ENCODE results near the gene CABLES1.
"Not testable (repeated sequence)": the region's sequence is repeated elsewhere in the genome, so short reads cannot be mapped to it uniquely, and the experiment has no call there.

The CABLES1 gene

GRCh38 chr18:23154823-23155500 is 19.7 kb downstream of the CABLES1 start:
- Histone ChIP-seq H3K9me3 (ENCODE audit: low read length) (no peaks in the 10 kb centered on the region), H3K36me3 (ENCODE audit: insufficient read depth, low read length) (no peaks in the 10 kb centered on the region), H3K4me1 (ENCODE audit: insufficient read depth, low read length) (peaks cover 4% of the 10 kb centered on the region), H3K27me3 (ENCODE audit: insufficient read depth, low read length) (no peaks in the 10 kb centered on the region), H3K4me3 (ENCODE audit: low read length) (no peak overlapping the region), H2AFZ (ENCODE audit: low read depth, low read length) (no peak overlapping the region)

GRCh38 chr18:23155537-23155936 is 20.3 kb downstream of the CABLES1 start:
- H2AFZ ChIP-seq (ENCODE audit: low read depth, low read length): no peak overlapping the region
- H3K27me3 ChIP-seq (ENCODE audit: insufficient read depth, low read length): no peaks in the 10 kb centered on the region
- H3K9me3 ChIP-seq (ENCODE audit: low read length): no peaks in the 10 kb centered on the region
- H3K4me3 ChIP-seq (ENCODE audit: low read length): no peak overlapping the region
- peaks cover 4% of the 10 kb centered on the region for H3K4me1 ChIP-seq (ENCODE audit: insufficient read depth, low read length)
- no peaks in the 10 kb centered on the region for H3K36me3 ChIP-seq (ENCODE audit: insufficient read depth, low read length)

- H3K27me3 ChIP-seq (ENCODE audit: insufficient read depth, low read length): no peaks in the 10 kb centered on the region
- no peaks in the 10 kb centered on the region for H3K9me3 ChIP-seq (ENCODE audit: low read length)
- H3K4me3 ChIP-seq (ENCODE audit: low read length): no peak overlapping the region
- no peak overlapping the region for H2AFZ ChIP-seq (ENCODE audit: low read depth, low read length)
- H3K4me1 ChIP-seq (ENCODE audit: insufficient read depth, low read length): peaks cover 4% of the 10 kb centered on the region
- no peaks in the 10 kb centered on the region for H3K36me3 ChIP-seq (ENCODE audit: insufficient read depth, low read length)
Observed at GRCh38 chr18:23156134-23156533, 20.8 kb downstream of the CABLES1 start.

- Histone ChIP-seq H3K9me3 (ENCODE audit: low read length) (no peaks in the 10 kb centered on the region), H3K4me3 (ENCODE audit: low read length) (no peak overlapping the region), H2AFZ (ENCODE audit: low read depth, low read length) (no peak overlapping the region), H3K27me3 (ENCODE audit: insufficient read depth, low read length) (no peaks in the 10 kb centered on the region), H3K36me3 (ENCODE audit: insufficient read depth, low read length) (no peaks in the 10 kb centered on the region), H3K4me1 (ENCODE audit: insufficient read depth, low read length) (peaks cover 4% of the 10 kb centered on the region)
Observed at GRCh38 chr18:23158058-23158457, 22.8 kb downstream of the CABLES1 start.

- H2AFZ ChIP-seq (ENCODE audit: low read depth, low read length); H3K4me1 ChIP-seq (ENCODE audit: insufficient read depth, low read length); H3K27me3 ChIP-seq (ENCODE audit: insufficient read depth, low read length); H3K4me3 ChIP-seq (ENCODE audit: low read length); H3K36me3 ChIP-seq (ENCODE audit: insufficient read depth, low read length); H3K9me3 ChIP-seq (ENCODE audit: low read length): not testable (repeated sequence)
Observed at GRCh38 chr18:23158884-23159283, 23.6 kb downstream of the CABLES1 start.

- Histone ChIP-seq H3K9me3 (ENCODE audit: low read length) (no peaks in the 10 kb centered on the region), H3K4me1 (ENCODE audit: insufficient read depth, low read length) (peaks cover 4% of the 10 kb centered on the region), H3K27me3 (ENCODE audit: insufficient read depth, low read length) (no peaks in the 10 kb centered on the region), H3K4me3 (ENCODE audit: low read length) (no peak overlapping the region), H2AFZ (ENCODE audit: low read depth, low read length) (no peak overlapping the region), H3K36me3 (ENCODE audit: insufficient read depth, low read length) (no peaks in the 10 kb centered on the region)
Observed at GRCh38 chr18:23159344-23159743, 24.1 kb downstream of the CABLES1 start.

GRCh38 chr18:23162473-23162872 is 27.2 kb downstream of the CABLES1 start:
- no peaks in the 10 kb centered on the region for H3K4me1 ChIP-seq (ENCODE audit: insufficient read depth, low read length)
- H3K27me3 ChIP-seq (ENCODE audit: insufficient read depth, low read length): no peaks in the 10 kb centered on the region
- no peak overlapping the region for H3K4me3 ChIP-seq (ENCODE audit: low read length)
- no peaks in the 10 kb centered on the region for H3K36me3 ChIP-seq (ENCODE audit: insufficient read depth, low read length)
- H3K9me3 ChIP-seq (ENCODE audit: low read length): no peaks in the 10 kb centered on the region
- H2AFZ ChIP-seq (ENCODE audit: low read depth, low read length): no peak overlapping the region

GRCh38 chr18:23163786-23164533 is 28.7 kb downstream of the CABLES1 start:
- Histone ChIP-seq H3K4me1 (ENCODE audit: insufficient read depth, low read length) (no peaks in the 10 kb centered on the region), H2AFZ (ENCODE audit: low read depth, low read length) (no peak overlapping the region), H3K36me3 (ENCODE audit: insufficient read depth, low read length) (no peaks in the 10 kb centered on the region), H3K27me3 (ENCODE audit: insufficient read depth, low read length) (no peaks in the 10 kb centered on the region), H3K4me3 (ENCODE audit: low read length) (no peak overlapping the region), H3K9me3 (ENCODE audit: low read length) (no peaks in the 10 kb centered on the region)

GRCh38 chr18:23165271-23166068 is 30.2 kb downstream of the CABLES1 start:
- Histone ChIP-seq H3K27me3 (ENCODE audit: insufficient read depth, low read length) (no peaks in the 10 kb centered on the region), H3K4me1 (ENCODE audit: insufficient read depth, low read length) (peaks cover 5% of the 10 kb centered on the region), H3K4me3 (ENCODE audit: low read length) (no peak overlapping the region), H3K9me3 (ENCODE audit: low read length) (no peaks in the 10 kb centered on the region), H2AFZ (ENCODE audit: low read depth, low read length) (no peak overlapping the region), H3K36me3 (ENCODE audit: insufficient read depth, low read length) (no peaks in the 10 kb centered on the region)

GRCh38 chr18:23166891-23167541 is 31.7 kb downstream of the CABLES1 start:
- Histone ChIP-seq H3K27me3 (ENCODE audit: insufficient read depth, low read length) (no peaks in the 10 kb centered on the region), H3K9me3 (ENCODE audit: low read length) (peaks cover 3% of the 10 kb centered on the region), H3K4me3 (ENCODE audit: low read length) (no peak overlapping the region), H2AFZ (ENCODE audit: low read depth, low read length) (no peak overlapping the region), H3K4me1 (ENCODE audit: insufficient read depth, low read length) (peaks cover 5% of the 10 kb centered on the region), H3K36me3 (ENCODE audit: insufficient read depth, low read length) (no peaks in the 10 kb centered on the region)

GRCh38 chr18:23169673-23170044 is 34.4 kb downstream of the CABLES1 start:
- Histone ChIP-seq H3K9me3 (ENCODE audit: low read length) (peaks cover 3% of the 10 kb centered on the region), H3K27me3 (ENCODE audit: insufficient read depth, low read length) (no peaks in the 10 kb centered on the region), H3K4me1 (ENCODE audit: insufficient read depth, low read length) (peaks cover 5% of the 10 kb centered on the region), H3K36me3 (ENCODE audit: insufficient read depth, low read length) (no peaks in the 10 kb centered on the region), H2AFZ (ENCODE audit: low read depth, low read length) (no peak overlapping the region), H3K4me3 (ENCODE audit: low read length) (no peak overlapping the region)

GRCh38 chr18:23170137-23170536 is 34.9 kb downstream of the CABLES1 start:
- Histone ChIP-seq H3K4me1 (ENCODE audit: insufficient read depth, low read length) (peaks cover 5% of the 10 kb centered on the region), H3K36me3 (ENCODE audit: insufficient read depth, low read length) (no peaks in the 10 kb centered on the region), H3K9me3 (ENCODE audit: low read length) (peaks cover 3% of the 10 kb centered on the region), H2AFZ (ENCODE audit: low read depth, low read length) (no peak overlapping the region), H3K4me3 (ENCODE audit: low read length) (no peak overlapping the region), H3K27me3 (ENCODE audit: insufficient read depth, low read length) (no peaks in the 10 kb centered on the region)

Data from neuron (in vitro differentiated cells).